ENCODE measurements around the gene NUDT3.

Gene NUDT3

GRCh38 chr6:34317882-34318498, 74.5 kb downstream of the NUDT3 start:
- no peak for DNase-seq

DNA sequence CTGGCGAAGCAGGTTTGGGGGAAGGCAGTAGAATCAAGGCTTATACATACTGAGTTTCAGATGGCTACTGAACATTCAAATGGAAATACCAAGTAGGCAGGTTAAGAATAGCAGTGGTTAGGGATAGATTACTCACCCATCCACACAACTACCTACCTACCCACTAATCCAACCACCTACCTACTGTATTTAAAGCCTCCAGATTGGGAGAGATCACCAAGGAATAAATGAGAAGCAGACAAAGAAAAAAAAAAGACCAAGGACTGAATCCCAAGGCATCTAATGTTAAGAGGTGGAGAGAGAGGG, 75.3 kb downstream of the NUDT3 start:
- DNase-seq = no peak

DNA sequence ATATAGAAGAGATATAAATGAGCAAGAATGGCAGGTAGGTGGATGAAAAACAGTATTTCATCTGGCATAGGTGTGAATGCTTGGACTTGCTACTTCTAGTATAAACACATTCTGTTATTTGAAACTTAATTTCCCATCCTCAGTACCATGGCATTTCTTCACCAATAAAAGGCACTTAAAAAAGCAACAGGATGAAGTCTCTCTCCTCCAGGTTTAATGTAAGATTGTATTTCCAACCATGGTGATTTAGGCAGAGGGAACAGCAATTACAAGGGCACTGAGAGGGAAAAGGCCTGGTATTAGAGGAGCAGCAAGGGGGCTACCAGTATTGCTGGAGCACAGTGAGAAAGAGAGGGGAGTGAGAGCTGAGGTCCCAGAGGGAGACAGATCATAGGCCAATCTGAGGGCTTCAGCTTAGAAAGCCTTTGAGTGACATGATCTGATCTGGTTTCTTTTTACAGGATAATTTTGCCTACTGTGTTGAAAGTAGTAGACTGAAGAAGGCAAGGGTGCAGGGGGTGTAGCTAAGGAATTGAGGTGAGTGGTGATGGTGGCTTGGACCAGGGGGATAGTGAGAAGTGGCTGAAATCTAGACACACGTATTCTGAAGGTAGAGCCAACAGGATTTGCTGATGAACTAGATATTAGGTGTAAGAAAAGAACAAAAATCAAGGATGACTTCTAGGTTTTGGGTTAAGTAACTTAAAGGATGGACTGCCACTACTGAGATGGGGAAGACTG, 75.9 kb downstream of the NUDT3 start:
- DNase-seq = no peak

DNA sequence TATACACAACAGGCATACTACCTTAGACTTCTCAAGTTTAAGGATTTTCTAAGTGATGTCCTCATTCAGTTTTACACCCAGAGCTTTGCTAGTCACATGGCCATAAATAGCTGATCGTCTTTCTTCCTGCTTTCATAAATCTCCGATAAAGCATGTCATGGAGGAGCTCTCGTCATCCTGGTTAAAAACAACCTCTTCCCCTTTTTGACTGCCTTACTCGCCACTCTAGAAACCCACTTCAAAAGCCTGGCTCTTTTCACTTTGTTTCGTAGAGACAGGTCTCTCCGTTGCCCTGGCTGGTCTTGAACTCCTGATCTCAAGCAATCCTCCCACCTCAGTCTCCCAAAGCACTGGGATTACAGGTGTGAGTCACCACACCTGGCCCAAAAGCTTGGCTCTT, 76.7 kb downstream of the NUDT3 start:
- no peak for DNase-seq

- no peak for DNase-seq
These were observed 77.2 kb downstream of the NUDT3 start for GRCh38 chr6:34315256-34315655.

DNA sequence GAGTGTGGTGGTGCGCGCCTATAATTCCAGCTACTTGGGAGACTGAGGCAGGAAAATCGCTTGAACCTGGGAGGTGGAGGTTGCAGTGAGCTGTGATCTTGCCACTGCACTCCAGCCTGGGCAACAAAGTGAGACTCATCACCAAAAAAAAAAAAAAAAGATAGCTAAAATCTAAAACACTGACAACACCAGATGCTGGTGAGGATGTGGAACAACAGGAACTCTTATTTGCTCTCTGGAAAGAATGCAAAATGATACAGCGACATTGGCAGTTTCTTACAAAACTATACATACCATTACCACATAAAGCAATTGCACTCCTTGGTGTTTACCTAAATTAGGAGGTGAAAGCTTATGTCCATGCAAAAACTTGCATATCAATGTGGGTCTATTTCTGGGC, 80.2 kb downstream of the NUDT3 start:
- no peak for DNase-seq

- DNase-seq = no peak
These were observed 81.7 kb downstream of the NUDT3 start for GRCh38 chr6:34310817-34311216.

DNA sequence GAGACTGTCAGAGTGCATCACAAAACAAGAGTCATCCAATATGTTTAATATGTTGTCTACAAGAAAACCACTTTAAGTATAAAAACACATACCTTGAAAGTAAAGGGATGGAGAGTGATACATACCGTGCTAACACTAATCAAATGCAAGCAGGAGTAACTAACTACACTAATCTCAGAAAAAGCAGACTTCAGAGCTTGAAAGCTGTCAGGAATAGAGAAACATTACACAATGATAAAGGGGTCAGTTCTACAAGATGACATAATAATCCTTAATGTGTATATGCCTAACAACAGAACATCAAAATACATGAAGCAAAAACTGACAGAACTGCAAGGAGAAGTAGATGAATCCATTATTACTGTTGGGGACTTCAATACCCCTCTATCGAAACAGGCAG, 84.0 kb downstream of the NUDT3 start:
- no peak for DNase-seq

GRCh38 chr6:34305982-34306708, 86.3 kb downstream of the NUDT3 start:
- DNase-seq = no peak

- no peak for DNase-seq
These were observed 87.0 kb downstream of the NUDT3 start for GRCh38 chr6:34305497-34305896.

GRCh38 chr6:34304164-34304563, 88.3 kb downstream of the NUDT3 start:
- no peak for DNase-seq

DNA sequence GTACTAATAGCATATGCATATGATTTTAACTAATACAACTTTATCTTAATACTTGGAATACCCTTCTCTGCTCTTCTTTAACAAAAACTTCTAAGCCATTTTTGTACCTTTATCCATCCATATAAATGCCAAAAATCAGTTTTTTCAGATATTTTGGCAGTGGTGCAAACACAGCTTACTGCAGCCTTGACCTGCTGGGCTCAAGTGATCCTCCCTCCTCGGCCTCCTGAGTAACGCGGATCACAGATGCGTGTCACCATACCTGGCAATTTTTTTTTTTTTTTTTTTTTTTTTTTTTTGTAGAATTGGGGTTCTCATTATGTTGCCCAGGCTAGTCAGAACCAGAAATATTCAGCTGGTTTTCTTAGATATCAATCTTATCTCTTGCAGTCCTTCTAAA, 89.5 kb downstream of the NUDT3 start:
- DNase-seq = no peak

DNA sequence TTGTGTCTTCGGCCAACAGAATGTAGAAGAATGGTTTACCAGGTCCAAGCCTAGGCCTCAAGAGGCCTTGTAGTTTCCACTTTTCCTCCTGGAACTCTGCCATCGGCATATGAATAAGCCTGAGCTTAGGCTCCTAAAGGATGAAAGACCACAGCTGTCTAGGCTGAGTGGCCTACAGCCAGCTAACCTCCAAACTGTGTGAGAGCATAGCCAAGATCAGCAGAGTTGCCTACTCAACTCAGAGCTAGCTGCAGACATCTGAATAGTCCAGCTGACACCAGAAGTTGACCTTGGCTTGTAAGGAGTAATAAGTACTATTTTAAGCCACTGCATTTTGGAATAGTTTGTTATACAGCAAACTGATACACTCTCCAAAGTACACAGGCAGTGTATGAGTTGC, 91.1 kb downstream of the NUDT3 start:
- no peak for DNase-seq

DNA sequence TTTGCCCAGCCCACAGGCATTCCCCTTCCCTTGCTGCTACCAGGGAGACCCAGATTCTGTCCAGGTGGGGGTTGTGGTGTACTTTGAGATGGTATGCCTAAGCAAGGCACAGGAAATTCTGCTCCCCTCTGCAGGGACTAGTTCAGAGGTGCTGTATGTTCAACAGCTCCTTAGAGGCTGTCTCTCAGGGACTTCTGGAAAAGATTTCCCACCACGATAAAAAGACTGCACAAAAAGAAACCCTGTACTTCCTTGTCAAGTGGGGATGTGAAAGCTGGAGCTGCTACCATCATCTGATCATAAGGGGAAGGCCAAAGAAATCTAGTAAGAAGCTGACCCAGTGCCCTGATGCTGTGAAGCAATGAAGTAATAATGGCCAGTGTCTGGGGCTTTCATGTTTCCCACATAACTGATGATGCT, 92.1 kb downstream of the NUDT3 start:
- no peak for DNase-seq

DNA sequence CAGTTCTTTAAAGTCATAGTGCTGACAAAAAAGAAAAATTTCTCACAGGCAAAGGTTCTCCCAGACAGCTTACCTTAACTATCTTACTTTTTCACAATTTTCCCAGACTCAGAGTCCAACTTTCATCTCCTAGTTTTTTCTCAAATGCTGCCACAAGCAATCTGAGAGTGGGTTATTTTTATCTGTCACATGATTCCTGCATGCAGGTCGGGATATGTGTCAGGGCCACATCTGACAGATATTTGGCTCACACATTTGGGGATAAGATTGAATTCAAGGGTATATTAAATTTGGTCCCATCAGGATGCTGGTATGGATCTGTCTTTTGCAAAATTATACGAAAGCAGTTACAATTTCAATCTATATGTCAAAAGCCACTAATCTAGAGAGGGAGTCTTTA, 93.5 kb downstream of the NUDT3 start:
- no peak for DNase-seq

- DNase-seq = no peak
These were observed 96.7 kb downstream of the NUDT3 start for GRCh38 chr6:34295721-34296120.

- no peak for DNase-seq
These were observed 99.5 kb downstream of the NUDT3 start for GRCh38 chr6:34292954-34293353.

DNA sequence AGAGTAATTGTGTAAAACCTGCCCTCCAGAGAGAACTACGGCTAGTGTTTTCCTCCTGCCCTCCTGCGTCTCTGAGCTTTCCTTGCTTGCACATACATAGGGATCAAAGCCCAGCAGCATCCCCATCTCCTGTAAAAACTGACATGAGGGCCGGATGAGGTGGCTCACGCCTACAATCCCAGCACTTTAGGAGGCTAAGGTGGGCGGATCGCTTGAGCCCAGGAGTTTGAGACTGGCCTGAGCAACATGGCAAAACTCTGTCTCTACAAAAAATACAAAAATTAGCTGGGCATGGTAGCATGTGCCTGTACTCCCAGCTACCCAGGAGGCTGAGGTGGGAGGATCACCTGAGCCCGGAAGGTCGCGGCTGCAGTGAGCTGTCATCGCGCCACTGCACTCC, 103.3 kb downstream of the NUDT3 start:
- no peak for DNase-seq

DNA sequence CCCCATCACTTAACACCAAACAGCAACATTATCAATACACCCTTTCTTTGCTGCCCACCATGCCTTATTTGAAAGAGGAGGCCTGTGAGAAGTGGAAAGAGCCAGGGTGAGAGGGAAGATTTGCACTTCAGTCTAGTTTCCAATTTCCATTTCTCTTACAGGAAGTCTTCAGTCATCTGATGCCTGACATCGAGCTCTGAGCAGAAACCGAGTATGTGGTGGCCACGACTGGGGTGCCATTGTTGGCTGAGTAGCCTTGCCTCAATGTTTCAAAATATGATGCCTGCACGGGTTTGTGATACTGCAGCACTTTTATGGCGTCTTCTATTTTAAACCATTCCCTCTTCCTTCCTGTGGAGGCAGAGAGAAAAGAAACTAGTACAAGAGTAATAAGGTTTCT, 103.9 kb downstream of the NUDT3 start:
- DNase-seq = no peak

DNA sequence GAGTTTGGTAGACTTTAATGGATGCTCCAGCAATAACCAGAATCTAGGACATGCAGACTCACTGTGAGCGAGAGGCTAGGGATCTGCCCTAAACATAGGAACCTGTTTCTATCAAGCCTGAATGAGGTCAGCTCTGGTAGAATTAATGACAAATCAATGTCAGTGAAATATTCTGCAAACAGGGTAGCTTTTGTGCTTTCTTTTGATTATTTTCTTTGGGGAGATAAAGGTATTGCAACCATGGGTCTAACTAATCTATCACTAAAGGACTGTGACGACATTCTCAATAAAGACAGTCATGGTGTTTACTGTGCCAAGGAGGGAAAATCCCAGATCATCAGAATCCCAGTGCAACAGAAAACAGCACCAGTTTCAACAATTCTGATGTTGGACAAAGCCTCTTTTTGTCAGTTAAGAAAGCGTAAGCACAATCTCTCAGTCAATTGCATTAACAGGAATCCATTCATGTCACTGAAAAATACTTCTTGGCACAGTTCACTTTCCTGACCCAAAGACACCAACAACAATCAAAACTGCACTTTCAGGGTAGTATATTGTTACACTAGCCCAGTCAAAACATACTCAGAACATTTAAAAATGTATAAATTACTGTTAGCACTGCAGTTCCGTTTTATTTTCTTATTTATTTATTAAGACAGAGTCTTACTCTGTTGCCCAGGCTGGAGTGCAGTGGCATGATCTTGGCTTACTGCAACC, 106.9 kb downstream of the NUDT3 start:
- DNase-seq = no peak

- no peak for DNase-seq
These were observed 107.7 kb downstream of the NUDT3 start for GRCh38 chr6:34284563-34285447.

DNA sequence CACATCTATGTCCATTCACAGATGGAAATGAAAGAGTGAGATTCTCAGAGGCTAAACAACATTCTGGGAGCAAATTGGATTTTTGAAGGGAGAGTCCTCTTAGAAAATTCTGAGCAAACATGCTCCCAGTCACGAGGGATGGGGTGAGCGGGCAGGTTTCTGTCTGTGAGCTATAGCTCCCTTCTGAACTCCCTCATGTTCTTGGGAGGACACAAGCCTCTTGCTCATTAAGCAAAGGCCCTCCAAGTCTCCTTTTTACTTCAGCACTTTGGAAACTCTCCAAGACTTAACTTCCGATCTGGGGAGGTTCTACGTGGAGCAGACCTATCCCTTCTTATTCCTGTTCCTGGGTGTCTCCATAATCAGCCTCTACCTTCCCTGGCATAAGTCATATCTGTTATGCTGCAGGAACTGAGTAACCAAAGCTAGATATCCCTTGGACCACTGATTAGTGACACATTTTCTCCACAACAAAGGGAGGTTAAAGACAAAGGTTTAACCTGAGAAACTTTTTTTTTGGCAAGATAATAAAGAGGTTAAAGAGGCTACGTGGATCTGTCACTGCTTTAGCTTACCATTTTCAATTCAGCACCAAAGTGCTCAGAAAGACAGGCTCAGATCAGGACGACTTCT, 110.7 kb downstream of the NUDT3 start:
- no peak for DNase-seq

Measured in activated CD4-positive, CD25-positive, alpha-beta regulatory T cell treated with anti-CD3 and anti-CD28 coated beads, Interleukin-2, amount 50 U/mL, for 72 hours (primary cell).